ENCODE data around the gene SRPK2. TPM values are rescaled to one million over a fixed set of nuclear protein-coding genes. Genes with fewer than 3 reads are reported as not detected.

The SRPK2 gene
- total RNA-seq, 2 donors from 2014 or later: 26.5 to 31.1 TPM

DNA sequence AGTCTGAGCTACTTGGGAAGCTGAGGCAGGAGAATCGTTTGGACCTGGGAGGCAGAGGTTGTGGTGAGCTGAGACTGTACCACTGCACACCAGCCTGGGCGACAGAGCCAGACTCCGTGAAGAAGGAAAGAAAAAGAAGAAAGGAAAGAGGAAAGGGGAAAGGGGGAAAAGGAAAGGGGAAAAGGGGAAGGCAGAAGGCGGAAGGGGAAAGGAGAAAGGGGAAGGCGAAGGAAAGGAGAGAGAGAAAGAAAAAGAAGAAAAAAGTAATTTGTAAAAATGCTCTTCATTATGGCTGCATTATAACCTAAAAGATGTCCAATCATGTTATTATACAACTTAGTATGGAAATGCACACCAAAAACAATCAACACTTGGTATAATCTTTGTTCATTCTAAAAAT lies 110.2 kb downstream of the SRPK2 start:
- Histone ChIP-seq H3K27ac (no peak overlapping the region), H3K36me3 (no peaks in the 10 kb centered on the region), H3K27me3 (replicated peaks; ENCODE audit: insufficient read depth) (no peaks in the 10 kb centered on the region), H3K4me1 (ENCODE audit: control insufficient read depth in 1 of 2, low read depth in 2 of 2) (peaks cover 3 to 11% of the 10 kb centered on the region in 2 donors), H3K9me3 (no peaks in the 10 kb centered on the region), H3K4me3 (no peak overlapping the region)
- DNase-seq (ENCODE audit: low spot score): no peak
- TF ChIP-seq, protein P1, sequence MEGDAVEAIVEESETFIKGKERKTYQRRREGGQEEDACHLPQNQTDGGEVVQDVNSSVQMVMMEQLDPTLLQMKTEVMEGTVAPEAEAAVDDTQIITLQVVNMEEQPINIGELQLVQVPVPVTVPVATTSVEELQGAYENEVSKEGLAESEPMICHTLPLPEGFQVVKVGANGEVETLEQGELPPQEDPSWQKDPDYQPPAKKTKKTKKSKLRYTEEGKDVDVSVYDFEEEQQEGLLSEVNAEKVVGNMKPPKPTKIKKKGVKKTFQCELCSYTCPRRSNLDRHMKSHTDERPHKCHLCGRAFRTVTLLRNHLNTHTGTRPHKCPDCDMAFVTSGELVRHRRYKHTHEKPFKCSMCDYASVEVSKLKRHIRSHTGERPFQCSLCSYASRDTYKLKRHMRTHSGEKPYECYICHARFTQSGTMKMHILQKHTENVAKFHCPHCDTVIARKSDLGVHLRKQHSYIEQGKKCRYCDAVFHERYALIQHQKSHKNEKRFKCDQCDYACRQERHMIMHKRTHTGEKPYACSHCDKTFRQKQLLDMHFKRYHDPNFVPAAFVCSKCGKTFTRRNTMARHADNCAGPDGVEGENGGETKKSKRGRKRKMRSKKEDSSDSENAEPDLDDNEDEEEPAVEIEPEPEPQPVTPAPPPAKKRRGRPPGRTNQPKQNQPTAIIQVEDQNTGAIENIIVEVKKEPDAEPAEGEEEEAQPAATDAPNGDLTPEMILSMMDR (IDR thresholded peaks at IDR 0.05): no peak
- ATAC-seq (ENCODE audit: insufficient number of reproducible peaks, low FRiP score, low read depth): no peak

DNA sequence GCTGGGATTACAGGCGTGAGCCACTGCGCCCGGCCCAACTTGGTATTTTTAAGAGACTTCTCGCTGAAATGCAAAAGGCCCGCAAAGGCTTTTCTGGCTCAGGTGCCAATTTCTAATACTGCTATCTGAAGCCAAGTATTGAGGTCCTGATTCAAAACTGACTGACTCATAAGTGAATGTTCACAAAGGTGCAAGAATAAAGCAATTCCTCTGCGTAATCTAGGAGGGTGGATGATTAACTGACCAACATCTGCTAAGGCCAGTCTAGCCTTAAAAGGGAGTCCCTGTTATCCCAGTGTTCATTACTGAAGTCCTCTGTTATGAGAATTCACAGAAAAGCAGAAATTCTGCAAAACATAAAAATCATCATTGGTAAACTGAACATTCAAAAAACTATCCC lies 111.4 kb downstream of the SRPK2 start:
- ATAC-seq (ENCODE audit: insufficient number of reproducible peaks, low FRiP score, low read depth) (no peak), DNase-seq (ENCODE audit: low spot score) (no peak)
- H3K4me3 ChIP-seq: no peak overlapping the region
- H3K27ac ChIP-seq: no peak overlapping the region
- no peaks in the 10 kb centered on the region for H3K9me3 ChIP-seq
- no peaks in the 10 kb centered on the region for H3K36me3 ChIP-seq
- TF ChIP-seq, protein P1 (IDR thresholded peaks at IDR 0.05): no peak
- no peaks in the 10 kb centered on the region for H3K27me3 ChIP-seq (replicated peaks; ENCODE audit: insufficient read depth)
- H3K4me1 ChIP-seq (ENCODE audit: control insufficient read depth in 1 of 2, low read depth in 2 of 2): peaks cover 3 to 11% of the 10 kb centered on the region in 2 donors

DNA sequence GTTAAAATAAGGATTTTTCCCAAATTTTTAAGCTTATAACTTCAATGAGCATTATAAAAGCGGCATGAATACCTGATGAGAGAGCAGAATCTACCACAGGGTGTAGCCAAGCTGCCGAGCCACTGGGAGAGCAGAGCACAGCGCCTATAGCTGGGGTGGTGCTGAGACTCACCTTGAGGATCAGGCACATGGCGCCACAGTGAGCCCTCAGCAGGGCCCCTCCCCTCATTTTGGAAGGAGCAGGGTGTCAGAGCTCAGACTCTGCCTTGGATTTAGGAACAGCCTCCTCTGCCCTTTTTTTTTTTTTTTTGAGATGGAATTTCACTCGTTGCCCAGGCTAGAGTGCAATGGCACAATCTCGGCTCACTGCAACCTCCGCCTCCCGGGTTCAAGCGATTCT lies 118.6 kb downstream of the SRPK2 start:
- Histone ChIP-seq H3K36me3 (no peaks in the 10 kb centered on the region), H3K9me3 (no peaks in the 10 kb centered on the region), H3K27ac (no peak overlapping the region), H3K27me3 (replicated peaks; ENCODE audit: insufficient read depth) (no peaks in the 10 kb centered on the region), H3K4me3 (no peak overlapping the region), H3K4me1 (ENCODE audit: control insufficient read depth in 1 of 2, low read depth in 2 of 2) (peaks cover 22 to 40% of the 10 kb centered on the region in 2 donors)
- no peak for DNase-seq (ENCODE audit: low spot score)
- TF ChIP-seq, protein P1 (IDR thresholded peaks at IDR 0.05): no peak
- no peak for ATAC-seq (ENCODE audit: insufficient number of reproducible peaks, low FRiP score, low read depth)

DNA sequence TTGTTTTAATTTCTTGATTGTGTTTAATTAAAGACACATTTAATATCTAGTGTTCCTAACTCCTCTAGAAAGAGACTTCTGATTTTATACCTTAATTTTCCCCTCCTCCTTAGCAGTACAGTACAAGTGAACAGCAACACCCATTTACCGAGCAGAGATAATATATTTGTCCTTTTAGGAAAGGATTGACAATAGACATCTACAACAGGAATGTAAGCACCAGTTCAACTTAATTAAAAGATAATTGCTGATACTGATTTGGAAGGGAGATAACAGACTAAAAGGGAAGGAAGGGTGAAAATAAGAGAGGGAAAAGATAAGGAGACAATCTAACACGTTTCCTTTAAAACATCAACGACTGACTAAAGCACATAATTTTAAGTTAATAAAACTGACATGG lies 119.3 kb downstream of the SRPK2 start:
- DNase-seq (ENCODE audit: low spot score) (no peak), ATAC-seq (ENCODE audit: insufficient number of reproducible peaks, low FRiP score, low read depth) (no peak)
- Histone ChIP-seq H3K4me1 (ENCODE audit: control insufficient read depth in 1 of 2, low read depth in 2 of 2) (peaks cover 22 to 40% of the 10 kb centered on the region in 2 donors), H3K36me3 (no peaks in the 10 kb centered on the region), H3K9me3 (no peaks in the 10 kb centered on the region), H3K27me3 (replicated peaks; ENCODE audit: insufficient read depth) (no peaks in the 10 kb centered on the region), H3K27ac (peak overlapping the region; percentile 37 to 41), H3K4me3 (peak overlapping the region; percentile 72)
- TF ChIP-seq, protein P1 (IDR thresholded peaks at IDR 0.05): no peak

DNA sequence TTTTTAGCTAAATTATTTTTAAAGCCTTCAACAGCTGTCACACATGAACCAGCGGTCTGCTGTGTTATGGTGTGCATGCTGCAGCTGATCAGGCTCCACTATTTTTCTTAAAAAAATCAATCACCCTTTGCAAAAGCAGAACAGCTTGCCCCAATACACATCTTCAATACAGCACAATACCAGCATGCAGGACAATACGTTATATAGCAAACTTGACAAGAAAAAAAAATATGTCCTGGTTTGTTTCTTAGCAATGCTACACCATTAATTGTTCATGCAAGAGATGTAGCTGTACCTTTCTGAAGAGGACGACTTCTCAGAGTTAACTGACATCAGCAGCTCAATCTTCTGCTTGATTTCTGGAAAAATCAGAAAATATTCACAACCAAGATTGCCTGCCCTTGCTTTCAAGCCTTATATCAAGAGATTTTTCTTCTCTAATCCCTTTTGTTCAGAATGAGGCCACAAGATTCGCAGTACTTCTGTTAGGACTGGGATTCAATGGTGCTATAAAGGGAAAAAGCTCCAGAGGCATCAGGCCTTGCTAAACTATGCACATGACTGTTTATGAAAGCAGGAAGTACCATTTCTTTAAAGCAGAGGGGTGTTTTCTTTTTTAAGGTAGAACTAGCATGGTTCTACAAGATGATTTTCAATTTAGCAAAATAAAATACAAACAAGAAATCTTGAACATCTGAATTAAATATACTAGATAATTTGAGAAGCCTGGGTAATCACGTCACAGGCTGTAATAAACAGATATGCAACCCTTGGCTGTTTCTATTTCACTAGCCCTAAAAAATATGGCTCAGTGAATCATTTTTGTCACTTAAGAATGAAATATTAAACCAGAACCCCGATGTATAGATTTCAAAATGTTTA lies 120.0 kb downstream of the SRPK2 start:
- no peak for ATAC-seq (ENCODE audit: insufficient number of reproducible peaks, low FRiP score, low read depth)
- TF ChIP-seq, protein P1 (IDR thresholded peaks at IDR 0.05): no peak
- Histone ChIP-seq H3K36me3 (no peaks in the 10 kb centered on the region), H3K4me3 (peak overlapping the region; percentile 72), H3K27me3 (replicated peaks; ENCODE audit: insufficient read depth) (no peaks in the 10 kb centered on the region), H3K4me1 (ENCODE audit: control insufficient read depth in 1 of 2, low read depth in 2 of 2) (peaks cover 22 to 40% of the 10 kb centered on the region in 2 donors), H3K9me3 (no peaks in the 10 kb centered on the region), H3K27ac (peak overlapping the region; percentile 37 to 41)
- DNase-seq (ENCODE audit: low spot score): no peak

All from thoracic aorta (tissue), 2 donors.